ENCODE measurements around the gene PADI2.

The PADI2 gene

DNA sequence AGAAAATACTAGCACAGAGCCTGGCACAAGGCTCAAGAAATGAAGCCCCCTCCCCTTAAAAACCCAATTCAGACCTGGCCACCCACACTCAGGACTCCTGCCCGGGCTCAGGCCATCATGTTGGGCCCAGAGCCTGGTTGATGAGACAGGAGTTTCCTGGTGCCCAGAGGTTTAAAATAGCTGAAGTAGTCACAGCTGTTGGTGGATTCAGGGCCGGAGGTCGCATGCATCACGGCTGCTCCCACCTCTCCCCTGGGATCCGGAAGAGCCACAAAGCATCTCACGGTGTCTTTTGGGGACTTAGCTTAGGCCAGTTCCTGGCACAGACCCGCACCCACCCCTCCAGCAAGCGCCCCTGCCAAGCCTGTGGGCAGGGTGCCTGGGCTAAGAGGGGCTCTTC lies 2.6 kb upstream of the PADI2 start:
- TF ChIP-seq, protein P1, sequence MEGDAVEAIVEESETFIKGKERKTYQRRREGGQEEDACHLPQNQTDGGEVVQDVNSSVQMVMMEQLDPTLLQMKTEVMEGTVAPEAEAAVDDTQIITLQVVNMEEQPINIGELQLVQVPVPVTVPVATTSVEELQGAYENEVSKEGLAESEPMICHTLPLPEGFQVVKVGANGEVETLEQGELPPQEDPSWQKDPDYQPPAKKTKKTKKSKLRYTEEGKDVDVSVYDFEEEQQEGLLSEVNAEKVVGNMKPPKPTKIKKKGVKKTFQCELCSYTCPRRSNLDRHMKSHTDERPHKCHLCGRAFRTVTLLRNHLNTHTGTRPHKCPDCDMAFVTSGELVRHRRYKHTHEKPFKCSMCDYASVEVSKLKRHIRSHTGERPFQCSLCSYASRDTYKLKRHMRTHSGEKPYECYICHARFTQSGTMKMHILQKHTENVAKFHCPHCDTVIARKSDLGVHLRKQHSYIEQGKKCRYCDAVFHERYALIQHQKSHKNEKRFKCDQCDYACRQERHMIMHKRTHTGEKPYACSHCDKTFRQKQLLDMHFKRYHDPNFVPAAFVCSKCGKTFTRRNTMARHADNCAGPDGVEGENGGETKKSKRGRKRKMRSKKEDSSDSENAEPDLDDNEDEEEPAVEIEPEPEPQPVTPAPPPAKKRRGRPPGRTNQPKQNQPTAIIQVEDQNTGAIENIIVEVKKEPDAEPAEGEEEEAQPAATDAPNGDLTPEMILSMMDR (conservative IDR thresholded peaks at IDR 0.05; ENCODE audit: low read length), result no peak
- no peak overlapping the region for H3K4me3 ChIP-seq (ENCODE audit: low read length)
- no peak for DNase-seq (ENCODE audit: low read depth)

DNA sequence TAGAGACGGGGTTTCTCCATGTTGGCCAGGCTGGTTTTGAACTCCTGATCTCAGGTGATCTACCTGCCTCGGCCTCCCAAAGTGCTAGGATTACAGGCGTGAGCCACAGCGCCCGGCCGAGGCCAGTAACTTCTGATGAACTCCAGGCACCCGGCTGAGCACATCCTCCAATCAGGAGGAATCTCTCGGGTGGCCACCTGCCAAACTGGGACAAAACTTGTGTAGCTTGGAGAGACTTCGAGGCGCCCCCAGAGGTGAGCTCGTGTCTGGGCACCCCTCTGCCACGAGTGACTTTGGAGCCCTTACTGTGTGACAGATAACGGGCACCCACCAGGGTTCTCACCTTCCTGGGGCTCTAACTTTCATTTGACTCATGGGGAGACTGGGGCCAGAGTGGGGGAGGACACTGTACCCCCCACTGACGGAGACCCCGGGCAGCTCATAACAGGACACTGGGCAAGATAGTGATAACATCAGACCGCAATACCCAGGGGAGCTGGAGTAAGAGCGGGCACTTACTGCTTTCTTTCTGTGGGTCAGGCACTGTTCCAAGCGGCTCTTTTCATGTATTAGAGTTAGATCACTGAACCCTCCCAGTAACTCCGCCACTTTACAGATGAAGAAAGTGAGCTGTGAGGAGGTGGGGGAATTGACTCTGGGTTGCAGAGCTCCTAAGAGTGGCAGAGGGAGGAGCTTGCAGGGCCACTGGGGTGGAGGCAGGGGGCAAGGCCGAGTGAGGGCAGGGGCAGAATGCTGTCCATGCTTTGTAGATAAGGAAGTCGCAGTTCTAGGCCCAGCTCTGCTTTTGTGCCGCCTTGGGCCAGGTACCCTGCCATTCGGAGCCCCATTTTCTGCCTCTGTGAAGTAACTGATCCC lies 1.9 kb upstream of the PADI2 start:
- TF ChIP-seq, protein P1 (conservative IDR thresholded peaks at IDR 0.05; ENCODE audit: low read length), result no peak

DNA sequence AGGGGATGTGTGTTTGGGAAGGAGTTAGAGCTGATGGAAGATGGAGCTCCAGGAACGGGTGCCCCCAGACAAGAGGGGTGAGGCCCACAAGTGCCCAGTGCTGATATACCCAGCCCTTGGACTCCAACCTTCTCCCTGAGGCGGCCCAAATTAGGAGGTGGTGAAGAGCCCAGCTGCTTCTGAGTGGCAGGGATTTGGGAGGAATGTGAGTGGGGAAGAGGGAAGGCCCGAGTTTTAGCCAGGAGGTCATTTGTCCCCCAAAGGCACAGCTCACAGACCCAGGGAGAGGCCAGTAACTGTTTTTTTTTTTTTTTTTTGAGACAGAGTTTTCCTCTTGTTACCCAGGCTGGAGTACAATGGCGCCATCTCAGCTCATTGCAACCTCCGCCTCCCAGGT lies 1.2 kb upstream of the PADI2 start:
- H3K4me3 ChIP-seq (ENCODE audit: low read length), result no peak overlapping the region
- DNase-seq (ENCODE audit: low read depth), result no peak
- TF ChIP-seq, protein P1 (conservative IDR thresholded peaks at IDR 0.05; ENCODE audit: low read length), result no peak

More for the DNA sequence above, 1.9 kb upstream of the PADI2 start:
- H3K4me3 ChIP-seq (ENCODE audit: low read length), result no peak overlapping the region
- DNase-seq (ENCODE audit: low read depth), result peak; percentile 18

DNA sequence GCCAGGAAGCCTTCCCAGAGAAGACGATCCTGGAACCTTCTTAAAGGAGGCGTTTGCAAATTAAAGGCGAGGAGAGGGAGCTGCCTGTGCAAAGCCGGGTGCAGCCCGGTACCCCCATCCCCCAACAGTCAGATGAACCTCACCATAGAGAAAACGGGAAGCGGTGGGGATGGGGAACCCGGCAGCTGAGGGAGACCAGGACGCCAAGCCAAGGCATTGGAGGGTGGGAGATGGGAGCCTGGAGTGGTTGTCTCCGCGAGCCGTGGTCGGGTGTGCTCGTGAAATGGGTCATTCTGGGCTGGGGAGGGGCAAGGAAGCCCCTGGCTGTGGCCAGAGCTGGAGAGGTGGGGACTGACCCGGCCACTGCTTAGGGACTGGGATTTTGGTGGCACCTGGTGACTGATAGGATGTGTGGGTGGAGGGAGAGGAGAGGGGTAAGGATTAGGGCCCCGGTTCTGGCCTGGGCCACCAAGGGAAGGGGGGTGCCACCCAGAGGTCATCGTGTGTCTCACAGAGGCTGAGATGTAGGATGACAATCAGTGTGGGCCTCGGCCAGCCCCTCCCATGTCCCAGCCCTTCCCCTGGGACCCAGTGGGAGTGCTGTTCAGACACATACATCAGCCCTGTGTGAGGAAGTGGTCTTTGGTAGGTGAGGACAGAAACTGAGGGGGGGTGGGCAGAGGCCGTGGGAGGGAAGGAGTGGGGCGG lies 676 bp upstream of the PADI2 start:
- no peak overlapping the region for H3K4me3 ChIP-seq (ENCODE audit: low read length)
- TF ChIP-seq, protein P1 (conservative IDR thresholded peaks at IDR 0.05; ENCODE audit: low read length), result no peak
- DNase-seq (ENCODE audit: low read depth), result no peak

DNA sequence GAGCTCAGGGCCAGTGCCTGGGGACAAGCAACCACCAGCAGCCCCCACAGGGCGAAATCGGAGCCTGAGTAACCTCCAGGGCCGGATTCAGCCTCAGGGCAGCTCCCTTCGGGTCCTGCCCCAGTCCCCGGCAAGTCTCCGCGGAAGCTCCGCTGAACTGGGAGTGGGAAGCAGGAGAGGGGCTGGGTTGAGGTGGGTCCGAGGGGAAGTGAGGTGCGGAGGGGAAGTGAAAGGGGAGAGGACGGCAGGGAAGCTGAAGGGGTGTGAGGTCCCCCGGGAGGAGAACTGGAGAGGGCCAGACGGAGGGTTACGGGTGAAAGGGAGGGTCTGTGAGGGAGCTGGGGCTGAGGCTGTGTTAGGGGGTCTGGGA lies 560 bp downstream of the PADI2 start:
- no peak overlapping the region for H3K4me3 ChIP-seq (ENCODE audit: low read length)
- TF ChIP-seq, protein P1 (conservative IDR thresholded peaks at IDR 0.05; ENCODE audit: low read length), result no peak
- DNase-seq (ENCODE audit: low read depth), result no peak

DNA sequence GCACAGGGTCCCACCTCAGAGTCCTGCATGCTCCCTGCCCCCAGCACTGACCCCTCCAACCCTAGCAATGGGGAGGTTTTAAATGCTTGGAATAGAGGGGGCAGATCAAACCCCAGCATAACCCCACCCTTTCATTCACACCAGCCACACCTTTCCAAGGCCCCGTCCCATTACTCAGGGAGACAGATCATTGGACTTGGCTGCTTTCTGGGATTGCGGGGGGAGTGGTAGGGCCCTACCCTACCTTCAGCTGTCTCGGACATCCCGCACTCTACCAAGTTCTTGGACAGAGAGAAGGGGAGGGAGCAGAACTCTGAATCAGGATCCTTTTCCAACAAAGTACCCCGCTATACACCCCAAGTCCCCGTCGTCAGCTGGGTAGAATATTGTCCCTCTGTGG lies 983 bp downstream of the PADI2 start:
- no peak for DNase-seq (ENCODE audit: low read depth)
- H3K4me3 ChIP-seq (ENCODE audit: low read length), result no peak overlapping the region
- TF ChIP-seq, protein P1 (conservative IDR thresholded peaks at IDR 0.05; ENCODE audit: low read length), result no peak

All from AG10803 (cell line).